Esophagus muscularis mucosa (tissue), 4 donors: Measurements from ENCODE around the gene TMEM144. TPM values are rescaled to one million over a fixed set of nuclear protein-coding genes. Genes with fewer than 3 reads are reported as not detected.

ENCODE experiments used
- DNase-seq: peaks from one replicate; pipeline ENCODE4 v3.0.0-alpha.2; 2017; ENCODE audit errors: extremely low spot score
- H3K27ac ChIP-seq, 4 donors: fragments of 200-600 bp; sonication (generic); replicated peaks in 1 of 4; 1 replicate in 3 of 4; 2 replicates in 1 of 4; pipeline ENCODE4 v1.5.1; 2016 to 2019; ENCODE audit warnings: mild to moderate bottlenecking in 1 of 4
- H3K27me3 ChIP-seq, 4 donors: fragments of 200-600 bp; sonication (generic); one replicate each; pipeline versions ENCODE4 v1.5.1 to v1.6.0; 2016 to 2019
- H3K36me3 ChIP-seq, 4 donors: fragments of 200-600 bp; sonication (generic); one replicate each; pipeline ENCODE4 v1.5.1; 2016 to 2019
- H3K4me1 ChIP-seq, 4 donors: fragments of 200-600 bp; sonication (generic); one replicate each; pipeline ENCODE4 v1.5.1; 2016 to 2019
- H3K4me3 ChIP-seq, 4 donors: fragments of 200-600 bp; sonication (generic); 1 replicate in 2 of 4; 2 replicates in 2 of 4; pipeline ENCODE4 v1.5.1; 2016 to 2019; ENCODE audit warnings: mild to moderate bottlenecking in 4 of 4, moderate library complexity in 1 of 4
- H3K9me3 ChIP-seq, 4 donors: fragments of 200-600 bp; sonication (generic); 1 replicate in 3 of 4; 2 replicates in 1 of 4; pipeline ENCODE4 v1.5.1; 2016 to 2019
- EP300 ChIP-seq: sonication (generic); formaldehyde crosslinking; IDR thresholded peaks from one replicate; pipeline ENCODE4 v1.6.1; 2017; ENCODE audit warnings: antibody characterized with exemption
- POLR2A ChIP-seq: fragments of 450-650 bp; IDR thresholded peaks from one replicate; pipeline ENCODE4 v1.6.1; 2017; ENCODE audit warnings: antibody characterized with exemption, moderate library complexity, mild to moderate bottlenecking, low read depth
- POLR2AphosphoS5 ChIP-seq, 2 donors: sonication (generic); formaldehyde crosslinking; IDR thresholded peaks; one replicate each; pipeline ENCODE4 v1.6.1; 2017; ENCODE audit warnings: antibody characterized with exemption in 2 of 2
- WGBS: methylation state at CpG from one replicate; pipeline ENCODE4 v1.1.5; 2018; 5-methylcytosine and 5-hydroxymethylcytosine counted together
- intact Hi-C: fragments of 100-400 bp; cut with DNase I; formaldehyde crosslinking; loops from one replicate; pipeline ENCODE4 v1.15.1; 2023
- total RNA-seq, 4 donors: library from RNA; depleted of rRNA; stranded (reverse); fragments of >200 nt; gene quantifications; one replicate each; pipeline versions ENCODE4 v1.1.0 to v1.2.1, GENCODE V29; 2016
- TF ChIP-seq, protein P1 (sequence below), 3 experiments: fragments of 200-600 bp in 2 of 3; fragments of 450-650 bp in 1 of 3; sonication (generic) in 2 of 3; IDR thresholded peaks; one replicate each; pipeline ENCODE4 v1.5.1; 2017 to 2019; ENCODE audit warnings: antibody characterized with exemption in 3 of 3, mild to moderate bottlenecking in 2 of 3, moderate library complexity in 1 of 3

TMEM144 gene
- total RNA-seq, 4 donors from 2014 or later, result 1.3 to 3.3 (median 2.7) TPM

DNA sequence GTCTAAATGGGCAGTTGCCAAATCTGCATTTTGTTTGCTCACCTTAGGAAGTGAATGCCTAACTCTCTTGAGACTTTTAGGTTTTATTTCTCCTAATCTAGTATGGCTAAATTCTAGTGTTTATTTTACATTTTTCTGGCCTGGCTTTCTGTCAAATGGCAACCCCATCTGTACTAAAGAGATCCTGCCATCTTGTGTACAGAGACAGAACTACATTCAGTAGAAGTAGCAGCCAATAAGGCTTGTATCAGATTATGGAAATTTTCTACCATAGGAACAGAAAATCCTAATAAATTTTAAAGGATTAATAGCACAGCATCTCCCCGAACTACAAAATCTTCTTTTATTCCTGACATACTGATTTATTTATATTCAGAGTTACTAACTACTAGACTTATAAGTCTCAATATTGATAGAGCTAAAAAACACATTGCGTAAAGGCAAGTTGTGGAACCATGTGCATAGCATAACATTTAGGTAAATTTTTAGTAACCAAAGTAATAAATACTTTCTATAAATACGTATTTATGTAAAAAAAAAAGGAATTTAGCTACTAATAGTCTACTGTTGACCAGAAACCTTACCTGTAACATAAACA lies 45.5 kb downstream of the TMEM144 start:
- TF ChIP-seq POLR2AphosphoS5 (IDR thresholded peaks at IDR 0.05), result no peak
- TF ChIP-seq, protein P1, sequence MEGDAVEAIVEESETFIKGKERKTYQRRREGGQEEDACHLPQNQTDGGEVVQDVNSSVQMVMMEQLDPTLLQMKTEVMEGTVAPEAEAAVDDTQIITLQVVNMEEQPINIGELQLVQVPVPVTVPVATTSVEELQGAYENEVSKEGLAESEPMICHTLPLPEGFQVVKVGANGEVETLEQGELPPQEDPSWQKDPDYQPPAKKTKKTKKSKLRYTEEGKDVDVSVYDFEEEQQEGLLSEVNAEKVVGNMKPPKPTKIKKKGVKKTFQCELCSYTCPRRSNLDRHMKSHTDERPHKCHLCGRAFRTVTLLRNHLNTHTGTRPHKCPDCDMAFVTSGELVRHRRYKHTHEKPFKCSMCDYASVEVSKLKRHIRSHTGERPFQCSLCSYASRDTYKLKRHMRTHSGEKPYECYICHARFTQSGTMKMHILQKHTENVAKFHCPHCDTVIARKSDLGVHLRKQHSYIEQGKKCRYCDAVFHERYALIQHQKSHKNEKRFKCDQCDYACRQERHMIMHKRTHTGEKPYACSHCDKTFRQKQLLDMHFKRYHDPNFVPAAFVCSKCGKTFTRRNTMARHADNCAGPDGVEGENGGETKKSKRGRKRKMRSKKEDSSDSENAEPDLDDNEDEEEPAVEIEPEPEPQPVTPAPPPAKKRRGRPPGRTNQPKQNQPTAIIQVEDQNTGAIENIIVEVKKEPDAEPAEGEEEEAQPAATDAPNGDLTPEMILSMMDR (IDR thresholded peaks at IDR 0.05), result peak; percentile 64 to 75 (median 69)
- TF ChIP-seq POLR2A, result no peak
- intact Hi-C loops, result loop anchor here (10.0 kb wide), 1 partner anchor 261 kb away; no protein-coding TSS in a partner anchor
- Histone ChIP-seq H3K9me3 (no peaks in the 10 kb centered on the region), H3K36me3 (no peaks in the 10 kb centered on the region), H3K27ac (no peak overlapping the region), H3K4me1 (peaks cover 0 to 3% (median 0%) of the 10 kb centered on the region in 4 donors), H3K27me3 (no peaks in the 10 kb centered on the region), H3K4me3 (no peak overlapping the region)
- 42% methylated on average over 3 of the region's 3 CpGs for WGBS
- no peak for DNase-seq

DNA sequence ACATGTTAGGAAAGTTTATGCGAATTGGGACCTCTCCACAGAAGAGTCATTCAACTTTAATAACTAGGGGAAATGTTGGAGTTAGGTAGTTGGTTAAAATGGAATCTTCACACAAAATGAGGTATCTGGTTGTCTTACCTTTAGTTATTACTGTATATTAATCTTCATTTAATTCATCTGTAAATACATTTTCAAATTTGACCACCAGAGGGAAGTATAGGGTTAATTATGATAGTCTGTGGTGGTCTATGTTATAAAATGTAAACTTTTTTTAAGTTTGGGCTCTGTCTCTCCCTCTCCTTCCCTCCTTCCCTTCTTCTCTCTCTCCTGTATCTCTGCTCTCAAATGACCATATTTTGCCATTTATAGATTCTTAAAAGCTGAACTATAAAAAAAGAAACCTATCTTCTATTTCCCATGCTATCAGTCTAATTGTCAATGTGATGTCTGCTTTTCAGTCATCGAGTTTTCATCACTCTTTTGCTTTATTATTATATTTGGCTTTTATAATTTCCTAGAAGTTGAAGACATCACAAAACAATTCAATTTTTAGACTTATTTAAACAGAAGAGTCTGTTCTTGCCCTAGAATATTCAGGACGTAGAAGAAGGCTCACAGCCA lies 49.8 kb downstream of the TMEM144 start:
- no peaks in the 10 kb centered on the region for H3K36me3 ChIP-seq
- no peak for TF ChIP-seq POLR2AphosphoS5 (IDR thresholded peaks at IDR 0.05)
- TF ChIP-seq, protein P1 (IDR thresholded peaks at IDR 0.05), result peak in 2 of 3 experiments; percentile 12 to 26
- H3K27me3 ChIP-seq, result no peaks in the 10 kb centered on the region
- H3K4me1 ChIP-seq, result no peaks in the 10 kb centered on the region
- no peaks in the 10 kb centered on the region for H3K9me3 ChIP-seq
- intact Hi-C loops, result loop anchor here (10.0 kb wide), 1 partner anchor 265 kb away; no protein-coding TSS in a partner anchor
- no peak overlapping the region for H3K27ac ChIP-seq
- H3K4me3 ChIP-seq, result no peak overlapping the region
- DNase-seq, result no peak
- 36% methylated on average over 3 of the region's 3 CpGs for WGBS

- 84% methylated on average over 4 of the region's 4 CpGs for WGBS
- intact Hi-C loops, result no loop called here
- H3K9me3 ChIP-seq, result no peaks in the 10 kb centered on the region
Measured at GRCh38 chr4:158261480-158261879, 51.2 kb downstream of the TMEM144 start.

DNA sequence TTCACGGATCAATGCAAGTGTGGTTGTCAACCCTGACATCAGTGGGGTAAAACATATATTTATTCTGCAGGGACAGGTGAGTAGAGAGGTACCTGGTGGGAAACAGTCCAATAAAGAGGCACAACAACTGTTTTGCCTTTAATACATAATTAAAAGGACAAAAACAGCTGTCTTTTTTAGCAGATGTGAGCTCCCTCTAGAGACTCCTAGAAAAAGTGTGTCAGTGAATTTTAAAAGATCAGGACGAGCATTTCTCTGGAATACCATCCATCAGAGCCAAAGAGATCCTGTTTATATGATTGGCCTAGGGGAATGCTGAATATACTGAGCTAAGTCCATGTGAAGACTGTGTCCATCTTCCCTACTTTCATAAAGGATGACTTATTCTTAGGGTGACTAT lies 58.3 kb downstream of the TMEM144 start:
- no peak overlapping the region for H3K27ac ChIP-seq
- no peaks in the 10 kb centered on the region for H3K9me3 ChIP-seq
- H3K4me1 ChIP-seq, result no peaks in the 10 kb centered on the region
- TF ChIP-seq, protein P1 (IDR thresholded peaks at IDR 0.05), result no peak
- TF ChIP-seq POLR2A, result no peak
- TF ChIP-seq POLR2AphosphoS5 (IDR thresholded peaks at IDR 0.05), result no peak
- 71% methylated on average over 2 of the region's 2 CpGs for WGBS
- H3K4me3 ChIP-seq, result no peak overlapping the region
- DNase-seq, result no peak
- no peaks in the 10 kb centered on the region for H3K36me3 ChIP-seq
- intact Hi-C loops, result no loop called here
- no peaks in the 10 kb centered on the region for H3K27me3 ChIP-seq

More at GRCh38 chr4:158261480-158261879, 51.2 kb downstream of the TMEM144 start:
- no peak overlapping the region for H3K27ac ChIP-seq
- no peaks in the 10 kb centered on the region for H3K4me1 ChIP-seq
- H3K27me3 ChIP-seq, result no peaks in the 10 kb centered on the region
- no peak for DNase-seq
- TF ChIP-seq POLR2A (no peak), POLR2AphosphoS5 (IDR thresholded peaks at IDR 0.05) (no peak), EP300 (no peak)
- TF ChIP-seq, protein P1 (IDR thresholded peaks at IDR 0.05), result no peak
- H3K36me3 ChIP-seq, result no peaks in the 10 kb centered on the region
- H3K4me3 ChIP-seq, result no peak overlapping the region
